Activated CD4-positive, alpha-beta T cell treated with anti-CD3 and anti-CD28 coated beads for 24 hours (primary cell): ENCODE results near the gene CHMP6.

ENCODE experiments used
- DNase-seq, 2 donors: peaks; one replicate each; pipeline ENCODE4 v3.0.0-alpha.2; 2020; ENCODE audit warnings: low read depth in 2 of 2

CHMP6 gene

DNA sequence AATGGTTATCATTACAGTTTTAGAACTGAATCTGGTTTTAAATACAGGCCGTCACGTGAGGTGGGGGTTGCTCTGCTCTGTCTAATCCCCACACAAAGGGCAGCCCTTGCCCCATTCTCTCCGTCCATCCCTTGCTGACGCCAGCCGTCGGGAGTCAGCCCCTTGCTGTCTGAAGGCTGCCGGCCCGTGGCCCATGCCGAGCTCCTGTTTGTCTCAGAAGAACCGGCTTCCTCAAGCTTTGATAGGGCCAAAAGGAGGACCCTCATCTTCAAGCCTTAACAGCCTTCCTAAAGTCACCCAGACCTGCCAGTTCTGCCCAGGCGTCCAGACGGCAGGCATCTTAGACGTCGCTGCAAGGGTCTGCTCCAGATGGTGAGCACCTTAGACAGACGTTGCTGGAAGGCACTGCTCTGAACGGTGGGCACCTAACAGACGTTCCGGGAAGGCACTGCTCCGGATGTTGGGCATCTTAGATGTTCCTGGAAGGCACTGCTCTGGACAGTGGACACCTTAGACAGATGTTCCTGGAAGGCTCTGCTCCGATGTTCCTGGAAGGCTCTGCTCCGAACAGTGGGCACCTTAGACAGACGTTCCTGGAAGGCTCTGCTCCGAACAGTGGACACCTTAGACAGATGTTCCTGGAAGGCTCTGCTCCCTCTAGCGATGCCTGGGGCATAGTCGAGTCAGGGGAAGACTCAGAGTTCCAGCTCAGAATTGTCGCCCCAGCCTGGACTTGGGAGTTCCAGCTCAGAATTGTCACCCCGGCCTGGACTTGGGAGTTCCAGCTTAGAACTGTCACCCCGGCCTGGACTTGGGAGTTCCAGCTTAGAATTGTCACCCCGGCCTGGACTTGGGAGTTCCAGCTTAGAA lies 35.1 kb upstream of the CHMP6 start:
- DNase-seq, result no peak

GRCh38 chr17:80957461-80957941 lies 34.1 kb upstream of the CHMP6 start:
- DNase-seq, result no peak

DNA sequence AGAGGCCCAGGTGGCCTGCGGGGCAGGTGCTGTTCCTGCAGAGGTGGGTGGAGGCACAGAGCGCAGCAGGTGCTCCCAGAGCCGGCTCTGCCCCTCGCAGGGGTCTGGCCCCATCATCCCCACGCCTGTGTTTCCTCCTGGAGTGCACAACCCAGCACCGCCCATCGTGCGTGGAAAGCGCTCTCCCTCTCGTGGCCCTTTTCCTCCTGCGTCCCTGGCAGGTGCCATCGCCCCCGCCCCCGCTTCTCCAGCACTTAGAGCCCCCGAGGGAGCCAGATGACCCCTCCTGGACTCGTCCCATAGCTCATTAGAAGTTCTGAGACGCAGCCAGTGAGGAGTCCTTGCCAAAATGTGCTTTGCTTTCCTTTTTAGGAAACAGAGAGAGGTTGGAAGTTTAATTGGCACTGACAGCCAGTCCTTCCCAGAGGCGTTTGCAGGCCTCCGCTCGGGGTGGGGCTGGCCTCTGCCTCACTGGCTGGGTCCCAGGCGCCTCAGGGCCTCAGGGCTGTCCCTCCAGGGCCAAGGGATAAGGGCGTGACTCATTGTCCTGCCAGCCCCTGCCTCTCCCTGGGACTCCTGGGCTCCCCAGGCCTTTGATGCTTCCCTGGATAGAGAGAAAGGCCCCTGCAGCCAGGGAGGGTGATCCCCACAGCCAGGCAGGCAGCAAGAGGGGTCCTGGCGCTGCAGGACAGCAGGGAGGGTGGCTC lies 32.2 kb upstream of the CHMP6 start:
- no peak for DNase-seq

GRCh38 chr17:80960037-80960796 lies 31.4 kb upstream of the CHMP6 start:
- DNase-seq, result no peak

GRCh38 chr17:80960797-80961452 lies 30.7 kb upstream of the CHMP6 start:
- no peak for DNase-seq

- DNase-seq, result no peak
Observed at GRCh38 chr17:80961541-80962330, 29.9 kb upstream of the CHMP6 start.

GRCh38 chr17:80962356-80963329 lies 29.0 kb upstream of the CHMP6 start:
- no peak for DNase-seq

DNA sequence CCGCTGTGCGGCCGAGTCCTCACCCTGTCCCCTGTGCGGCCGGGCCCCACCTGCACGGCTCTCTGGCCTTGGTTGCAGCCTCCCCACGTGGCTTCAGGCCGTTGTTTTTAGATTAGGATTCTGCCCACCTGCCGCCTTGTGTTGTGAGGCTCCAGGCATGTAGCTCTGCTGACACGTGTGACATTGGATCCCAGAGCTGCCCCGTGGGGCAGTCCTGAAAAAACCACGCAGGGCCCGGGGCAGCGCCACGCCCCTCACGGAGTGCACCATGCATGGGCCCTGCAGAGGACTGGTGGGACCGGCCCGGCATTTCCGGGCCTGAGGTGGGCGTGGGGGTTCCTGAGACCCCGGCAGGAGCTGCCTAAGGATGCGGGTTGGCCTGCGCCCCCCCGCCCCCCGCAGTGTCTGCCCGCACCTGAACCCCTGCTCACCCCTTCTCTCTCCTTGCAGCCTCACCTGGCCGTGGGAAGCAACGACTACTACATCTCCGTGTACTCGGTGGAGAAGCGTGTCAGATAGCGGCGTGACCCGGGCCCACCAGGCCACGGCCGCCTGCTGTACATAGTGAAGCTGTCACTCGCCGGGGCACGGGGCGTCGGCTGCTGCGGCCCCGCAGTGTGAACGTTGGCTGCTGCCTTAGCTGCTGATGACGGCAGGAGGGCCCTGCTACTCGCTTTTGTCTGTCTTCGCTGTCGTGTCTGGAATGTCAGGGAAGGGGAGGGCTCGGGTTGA lies 27.7 kb upstream of the CHMP6 start:
- no peak for DNase-seq

- DNase-seq, result no peak
Observed at GRCh38 chr17:80964544-80964856, 27.1 kb upstream of the CHMP6 start.

- DNase-seq, result no peak
Observed at GRCh38 chr17:80964859-80965580, 26.6 kb upstream of the CHMP6 start.

DNA sequence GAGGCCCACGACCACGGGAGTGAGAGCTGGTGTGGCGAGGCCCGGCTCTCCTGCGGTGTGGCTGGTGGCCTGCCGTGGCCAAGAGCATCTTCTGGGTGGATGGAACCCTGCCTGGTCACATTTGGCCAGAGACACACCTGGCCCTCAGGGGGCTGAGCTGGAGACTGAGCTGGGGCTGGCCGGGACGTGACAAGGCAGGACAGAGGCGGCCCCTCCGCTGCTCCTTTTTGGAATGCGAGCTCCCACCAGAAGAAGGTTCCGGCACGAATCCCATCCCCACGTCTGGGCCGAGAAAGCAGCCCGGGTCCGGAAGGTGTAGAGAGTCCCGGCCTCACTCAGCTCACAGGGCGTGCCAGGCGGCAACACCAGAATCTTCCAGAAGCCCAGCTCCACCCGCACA lies 26.0 kb upstream of the CHMP6 start:
- DNase-seq, result no peak

DNA sequence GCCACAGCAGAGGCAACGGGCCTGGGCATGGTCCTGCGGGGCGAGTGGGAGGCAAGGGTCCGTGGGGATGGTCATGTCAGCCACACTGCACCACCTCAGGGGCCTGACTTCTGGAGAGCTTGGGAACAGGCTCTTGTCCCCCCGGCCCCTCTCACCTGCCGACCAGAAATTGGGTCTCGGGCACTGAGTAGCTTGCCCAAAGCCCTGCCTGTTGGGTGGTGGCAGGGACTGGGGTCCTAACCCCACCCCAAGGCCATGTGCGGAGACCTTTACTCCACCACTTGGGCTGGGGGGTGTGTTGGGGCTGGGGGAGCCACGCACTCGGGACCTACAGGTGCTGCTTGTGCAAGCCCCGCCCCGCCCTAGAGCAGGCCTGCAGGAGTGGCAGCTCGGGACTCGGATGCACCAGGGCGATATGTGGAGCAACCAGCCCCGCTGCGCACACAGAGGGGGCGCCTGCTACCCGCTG lies 24.2 kb upstream of the CHMP6 start:
- DNase-seq, result no peak

- DNase-seq, result no peak
Observed at GRCh38 chr17:80968602-80969029, 23.0 kb upstream of the CHMP6 start.

DNA sequence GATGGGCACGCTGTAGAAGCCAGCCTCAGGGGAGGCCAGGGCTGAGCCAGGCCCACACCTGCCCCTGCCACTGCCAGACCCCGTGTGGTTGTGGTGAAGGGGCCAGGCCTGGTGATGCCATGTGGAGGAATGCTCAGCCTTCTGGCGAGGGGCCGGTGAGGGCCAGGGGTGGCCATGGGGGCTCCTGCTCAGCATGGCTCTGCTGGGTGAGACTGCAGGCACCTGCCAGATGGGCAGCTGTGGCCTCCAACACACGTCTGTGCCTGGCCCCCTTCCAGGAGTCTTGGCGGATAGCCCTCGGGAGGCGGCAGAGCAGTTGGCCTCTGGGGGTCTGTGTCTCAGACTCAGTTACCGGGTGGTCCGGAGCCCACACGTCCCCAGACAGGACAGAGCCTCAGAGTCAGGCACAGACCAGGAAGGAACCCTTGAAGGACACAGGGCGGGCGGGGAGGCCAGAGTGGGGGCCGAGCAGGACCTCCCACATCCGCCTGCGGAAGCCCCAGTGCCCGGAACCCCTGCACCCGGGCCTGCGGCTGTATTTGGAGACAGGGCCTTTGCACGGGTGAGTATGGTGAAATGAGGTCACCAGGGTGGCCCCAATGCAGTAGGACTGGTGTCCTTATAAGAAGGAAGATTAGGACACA lies 22.5 kb upstream of the CHMP6 start:
- DNase-seq, result no peak

DNA sequence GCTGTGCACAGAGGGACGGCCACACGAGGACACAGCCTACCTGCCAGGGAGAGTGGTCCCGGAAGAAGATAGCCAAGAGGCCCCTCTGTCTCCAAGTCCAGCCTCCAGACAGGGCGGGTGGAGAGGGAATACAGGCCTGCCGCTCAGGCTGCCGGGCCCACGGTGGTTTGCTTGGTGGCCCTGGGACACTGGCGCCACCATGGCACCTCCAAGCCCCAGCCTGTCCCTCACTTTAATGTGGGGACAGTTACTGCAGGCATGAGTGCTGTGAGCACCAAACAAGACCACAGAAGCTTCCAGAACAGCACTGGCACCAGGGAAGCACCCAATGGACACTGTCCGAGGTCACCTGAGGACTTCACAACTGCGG lies 22.0 kb upstream of the CHMP6 start:
- no peak for DNase-seq

DNA sequence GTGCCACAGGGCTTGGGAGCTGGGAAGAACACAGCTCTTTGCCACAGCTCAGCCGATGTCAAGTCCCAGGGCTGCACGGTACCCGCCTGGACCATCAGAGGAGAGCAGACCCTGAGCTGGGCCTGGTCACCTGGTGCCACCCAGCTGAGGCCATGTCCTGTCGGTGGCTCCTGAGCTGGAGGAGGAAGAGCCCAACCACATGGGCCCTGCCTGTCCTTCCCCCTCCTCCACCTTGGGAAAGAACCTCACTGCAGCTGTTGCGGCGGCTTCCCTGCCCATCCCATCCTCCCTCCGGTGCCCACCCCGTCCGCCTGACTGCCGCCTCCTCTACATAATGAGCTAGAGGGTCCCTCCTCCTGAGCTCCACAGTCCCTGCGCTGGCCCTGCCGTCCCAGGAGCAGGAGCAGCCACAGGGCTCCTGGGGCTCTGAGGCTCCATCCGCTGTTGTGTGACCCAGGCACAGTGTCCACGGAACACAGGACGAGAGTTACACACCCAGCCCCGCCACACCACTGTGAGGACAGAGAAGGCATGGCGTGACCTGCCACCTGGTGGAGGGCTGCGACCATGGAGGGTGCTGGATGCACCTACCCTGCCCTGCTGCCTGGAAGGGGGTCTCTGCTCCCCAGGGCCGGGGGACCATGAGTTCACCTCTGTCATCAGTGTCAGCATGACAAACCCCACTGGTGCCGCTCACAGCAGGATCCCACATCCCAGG lies 21.4 kb upstream of the CHMP6 start:
- peak in 1 of 2 donors; percentile 35 for DNase-seq
